Choroid plexus epithelial cell (primary cell): ENCODE measurements around the gene SLC12A1.

Experiments
- DNase-seq: peaks from one replicate; pipeline ENCODE4 v3.0.0-alpha.2; 2010; ENCODE audit warnings: low read depth
- H3K4me3 ChIP-seq: 2 replicates; pipeline ENCODE4 v1.5.1; 2011; ENCODE audit warnings: low read depth, mild to moderate bottlenecking, control low read depth, low read length, moderate library complexity
- TF ChIP-seq, protein P1 (sequence below): conservative IDR thresholded peaks from 2 replicates; pipeline ENCODE4 v1.5.1; 2011; ENCODE audit warnings: low read depth, mild to moderate bottlenecking, control low read depth, inconsistent platforms, low read length, moderate library complexity

The SLC12A1 gene

DNA sequence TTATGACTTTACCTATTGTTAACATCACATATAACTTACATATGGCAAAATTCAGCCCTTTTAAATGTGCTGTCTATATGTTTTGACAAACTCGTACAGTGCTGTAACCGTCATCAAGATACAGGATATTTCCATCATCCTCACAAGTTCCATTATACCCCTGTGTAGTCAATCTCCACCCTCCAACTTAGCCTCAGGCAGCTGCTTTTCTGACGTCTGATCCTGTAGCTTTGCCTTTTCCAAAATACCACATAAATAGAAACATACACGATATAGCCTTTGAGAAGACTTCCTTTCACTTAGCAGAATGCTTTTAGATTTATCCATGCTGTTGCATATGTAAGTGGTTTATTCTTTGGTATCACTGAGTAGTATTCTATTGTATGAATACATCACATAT is 47.1 kb downstream of the SLC12A1 start:
- no peak for DNase-seq
- no peak overlapping the region for H3K4me3 ChIP-seq
- TF ChIP-seq, protein P1, sequence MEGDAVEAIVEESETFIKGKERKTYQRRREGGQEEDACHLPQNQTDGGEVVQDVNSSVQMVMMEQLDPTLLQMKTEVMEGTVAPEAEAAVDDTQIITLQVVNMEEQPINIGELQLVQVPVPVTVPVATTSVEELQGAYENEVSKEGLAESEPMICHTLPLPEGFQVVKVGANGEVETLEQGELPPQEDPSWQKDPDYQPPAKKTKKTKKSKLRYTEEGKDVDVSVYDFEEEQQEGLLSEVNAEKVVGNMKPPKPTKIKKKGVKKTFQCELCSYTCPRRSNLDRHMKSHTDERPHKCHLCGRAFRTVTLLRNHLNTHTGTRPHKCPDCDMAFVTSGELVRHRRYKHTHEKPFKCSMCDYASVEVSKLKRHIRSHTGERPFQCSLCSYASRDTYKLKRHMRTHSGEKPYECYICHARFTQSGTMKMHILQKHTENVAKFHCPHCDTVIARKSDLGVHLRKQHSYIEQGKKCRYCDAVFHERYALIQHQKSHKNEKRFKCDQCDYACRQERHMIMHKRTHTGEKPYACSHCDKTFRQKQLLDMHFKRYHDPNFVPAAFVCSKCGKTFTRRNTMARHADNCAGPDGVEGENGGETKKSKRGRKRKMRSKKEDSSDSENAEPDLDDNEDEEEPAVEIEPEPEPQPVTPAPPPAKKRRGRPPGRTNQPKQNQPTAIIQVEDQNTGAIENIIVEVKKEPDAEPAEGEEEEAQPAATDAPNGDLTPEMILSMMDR, result no peak

DNA sequence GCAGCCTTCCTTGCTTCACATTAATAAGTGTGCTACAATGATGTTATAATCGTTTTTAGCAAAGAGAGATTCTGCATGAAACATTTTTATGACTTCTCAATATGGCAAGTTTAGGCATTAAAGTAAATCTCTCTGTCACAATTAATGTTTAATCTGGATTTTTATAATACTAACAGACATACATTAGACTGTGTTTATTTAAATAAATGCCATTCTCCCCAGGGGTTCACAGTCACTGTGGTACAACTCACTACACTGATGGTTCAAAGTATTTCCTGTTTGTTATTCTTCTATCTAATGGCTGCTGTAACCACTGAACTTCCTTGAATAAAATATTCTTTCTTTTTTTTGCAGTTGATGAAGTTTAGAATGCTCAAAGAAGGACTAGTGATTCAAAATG is 59.0 kb downstream of the SLC12A1 start:
- peak; percentile 43 for DNase-seq
- H3K4me3 ChIP-seq, result no peak overlapping the region
- TF ChIP-seq, protein P1, result no peak

DNA sequence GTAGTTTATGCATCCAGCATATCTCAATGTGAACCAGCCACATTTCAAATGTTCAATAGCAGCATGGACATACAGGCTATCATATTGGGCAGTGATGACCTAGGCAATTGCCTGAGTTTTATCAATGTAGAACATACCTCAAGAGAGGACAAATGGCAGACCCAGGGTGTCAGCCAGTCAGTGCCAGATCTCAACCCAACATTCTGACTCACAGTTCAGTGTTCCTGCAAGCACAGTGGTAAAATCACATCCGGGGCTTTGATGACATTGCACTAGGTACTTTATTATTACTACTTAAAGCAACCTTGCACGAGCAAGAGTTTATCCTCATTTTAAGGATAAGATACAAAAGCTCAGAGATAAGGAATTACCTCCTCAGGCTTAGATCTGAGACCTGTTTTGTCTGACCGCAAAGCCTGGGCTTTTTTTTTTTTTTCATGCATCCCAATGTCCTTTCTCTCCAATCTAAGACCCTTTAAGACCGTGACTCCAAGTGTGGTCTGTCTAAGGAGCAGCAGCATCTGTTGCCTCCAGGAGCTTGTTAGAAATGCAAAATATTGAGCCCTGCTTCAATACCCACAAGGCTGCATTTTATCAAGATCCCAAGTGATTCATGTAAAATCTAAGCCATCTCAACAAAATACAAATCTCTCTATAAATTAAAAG is 60.1 kb downstream of the SLC12A1 start:
- TF ChIP-seq, protein P1, result no peak
- no peak overlapping the region for H3K4me3 ChIP-seq
- peak; percentile 54 for DNase-seq

DNA sequence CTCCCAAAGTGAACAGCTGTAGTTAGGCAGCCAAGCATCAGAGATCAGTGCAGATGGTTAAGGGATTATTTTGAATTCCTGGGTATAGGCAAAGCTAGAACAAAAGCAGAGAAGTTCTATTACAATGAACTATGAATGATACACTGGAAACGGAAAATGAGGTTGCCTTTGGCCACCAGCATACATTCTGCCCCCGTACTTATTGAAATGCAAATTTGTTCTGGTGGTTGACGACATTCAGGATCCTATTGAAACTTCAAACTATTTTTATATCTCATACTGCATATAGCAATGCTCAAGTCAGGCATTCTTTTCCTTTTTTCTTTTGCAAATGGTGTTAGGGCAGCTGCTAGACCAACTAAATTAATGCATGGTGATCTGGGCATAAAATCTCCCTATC is 61.7 kb downstream of the SLC12A1 start:
- H3K4me3 ChIP-seq, result no peak overlapping the region
- TF ChIP-seq, protein P1, result no peak
- no peak for DNase-seq

DNA sequence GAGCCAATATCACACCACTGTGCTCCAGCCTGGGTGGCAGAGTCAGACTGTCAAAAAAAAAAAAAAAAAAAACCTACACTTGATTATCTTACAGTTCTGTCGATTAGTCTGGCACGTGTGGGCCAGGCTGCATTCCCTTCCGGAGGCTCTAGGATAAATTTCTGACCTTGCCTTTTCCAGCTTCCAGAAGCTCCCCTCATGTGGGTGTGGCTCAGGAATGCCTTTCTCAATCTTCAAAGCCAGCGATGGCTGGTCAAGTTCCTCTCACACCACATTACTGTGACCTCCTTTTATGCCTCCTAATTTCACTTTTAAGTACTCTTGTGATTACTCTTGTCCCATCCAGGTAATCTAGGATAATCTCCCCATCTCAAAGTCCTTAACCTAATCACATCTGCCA is 66.9 kb downstream of the SLC12A1 start:
- TF ChIP-seq, protein P1, result no peak

DNA sequence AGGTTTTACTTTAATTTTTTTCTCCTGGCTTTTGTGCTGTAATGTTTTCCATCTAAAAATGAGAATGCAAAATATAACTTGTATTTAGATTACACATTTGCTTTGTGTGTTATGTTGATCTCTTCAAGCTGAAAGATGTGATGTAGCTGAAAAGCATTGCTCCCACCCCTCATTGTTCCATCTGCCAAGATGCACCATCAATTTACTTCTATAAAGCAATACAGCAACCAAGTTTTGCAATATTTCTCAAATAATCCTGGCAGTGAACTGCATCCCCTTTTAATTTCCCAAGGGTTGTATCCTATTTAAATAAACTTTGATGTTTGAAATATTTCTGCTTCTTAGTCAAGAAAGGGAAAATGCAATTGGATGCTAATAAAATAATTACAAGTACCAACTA is 72.6 kb downstream of the SLC12A1 start:
- H3K4me3 ChIP-seq, result no peak overlapping the region
- no peak for DNase-seq
- TF ChIP-seq, protein P1, result no peak

More for the DNA sequence above, 66.9 kb downstream of the SLC12A1 start:
- no peak overlapping the region for H3K4me3 ChIP-seq
- no peak for DNase-seq

DNA sequence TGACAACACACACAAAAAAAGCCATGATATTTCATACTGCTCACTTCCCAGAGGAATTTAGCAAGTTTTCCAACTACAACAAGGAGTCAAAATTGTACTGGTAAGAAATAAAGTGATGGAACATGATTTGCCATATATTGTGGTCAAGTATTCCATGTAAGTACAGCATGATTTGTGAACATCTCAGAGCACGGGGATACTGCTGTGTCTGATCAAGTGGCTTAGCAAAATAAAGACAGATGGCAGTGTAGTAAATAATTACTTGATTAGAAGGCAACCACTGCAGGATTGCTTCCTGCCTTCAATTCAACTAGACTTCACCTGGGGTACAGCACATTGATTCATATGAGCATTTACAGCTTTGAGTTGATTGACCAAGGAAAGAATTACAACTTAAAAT is 73.5 kb downstream of the SLC12A1 start:
- TF ChIP-seq, protein P1, result no peak
- H3K4me3 ChIP-seq, result no peak overlapping the region
- DNase-seq, result no peak
